GM19452 (cell line): ENCODE results near the gene NFKBIL1.
"Not testable (repeated sequence)": the region's sequence is repeated elsewhere in the genome, so short reads cannot be mapped to it uniquely, and the experiment has no call there.

Experiments
- ATAC-seq: cut with Tn5 transposase; IDR thresholded peaks from one replicate; pipeline ENCODE4 v1.9.1; 2021; ENCODE audit not compliant: unreplicated experiment

Gene NFKBIL1

DNA sequence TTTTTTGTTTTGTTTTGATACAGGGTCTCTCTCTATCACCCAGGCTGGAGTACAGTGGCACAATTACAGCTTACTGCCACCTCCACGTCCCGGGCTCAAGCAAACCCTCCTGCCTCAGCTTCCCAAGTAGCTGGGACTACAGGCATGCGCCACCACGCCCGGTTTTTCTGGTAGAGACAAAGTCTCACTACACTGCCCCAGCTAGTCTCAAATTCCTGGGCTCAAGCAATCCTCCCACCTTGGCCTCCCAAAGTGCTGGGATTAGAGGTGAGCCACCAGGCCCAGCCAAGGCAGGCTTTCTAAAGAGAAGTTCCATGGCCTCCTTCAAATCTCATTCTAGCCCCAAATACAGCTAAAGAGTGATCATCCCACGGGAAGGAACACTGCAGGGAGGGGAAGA lies 13.4 kb upstream of the NFKBIL1 start:
- ATAC-seq, result no peak

DNA sequence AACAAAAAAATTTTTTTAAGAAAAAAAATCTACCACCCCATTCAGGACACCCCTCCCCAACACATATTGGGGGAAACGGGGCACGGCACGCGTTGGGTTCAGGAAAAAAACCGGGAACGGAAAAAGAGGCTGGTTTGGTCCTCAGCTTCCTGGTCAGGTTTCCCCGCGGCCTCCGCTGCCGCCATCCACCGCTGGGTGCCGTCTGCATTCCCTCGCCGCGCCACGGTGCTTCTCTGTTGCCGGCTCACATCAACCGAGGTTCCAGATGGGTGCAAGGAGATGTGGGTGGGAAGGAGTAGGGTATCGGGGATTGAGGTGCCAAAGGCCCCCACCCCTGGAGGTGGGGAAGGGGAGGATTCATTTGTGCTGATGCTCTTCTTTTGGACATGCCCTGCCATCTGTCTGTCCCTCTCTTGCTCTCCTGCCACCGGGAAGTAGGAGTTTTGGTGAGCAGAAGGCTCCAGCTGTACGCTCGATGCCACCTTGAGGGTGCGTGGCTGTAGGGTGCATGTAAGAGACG lies 12.8 kb upstream of the NFKBIL1 start:
- ATAC-seq, result no peak

DNA sequence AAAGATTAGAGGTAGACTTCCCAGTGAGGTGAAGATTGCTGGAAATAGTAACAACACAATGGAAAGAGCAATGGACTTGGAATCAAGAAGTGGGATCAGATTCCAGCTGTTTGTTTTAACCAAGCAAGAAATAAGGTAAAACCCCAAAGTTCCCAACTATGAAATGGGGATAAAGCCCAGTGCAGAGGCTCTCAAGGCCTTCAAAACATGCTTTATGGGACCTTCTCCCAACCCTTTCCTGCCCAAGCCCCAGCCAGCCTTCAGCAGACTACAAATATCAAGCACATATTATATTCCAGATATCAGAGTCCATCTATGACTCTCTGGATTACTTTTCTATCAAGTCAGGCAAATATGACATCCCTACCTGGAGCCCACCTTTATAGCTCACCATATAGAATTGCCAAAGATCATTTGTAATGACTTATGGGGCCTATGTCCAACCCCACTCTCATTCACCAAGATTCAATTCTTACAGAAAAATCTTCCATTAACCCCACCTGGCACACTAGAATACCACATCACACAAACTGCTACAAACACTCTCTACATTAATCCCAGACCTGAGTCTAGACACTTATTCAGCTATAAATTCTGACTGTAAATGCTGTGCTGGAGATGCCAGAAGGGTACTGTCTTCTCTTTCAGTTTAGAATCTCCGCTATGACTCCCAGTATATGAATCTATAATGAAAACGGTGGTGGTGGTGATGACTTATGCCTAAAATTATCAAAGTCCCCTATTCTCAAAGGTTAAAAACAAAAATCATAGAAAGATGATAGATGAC lies 11.7 kb upstream of the NFKBIL1 start:
- no peak for ATAC-seq

DNA sequence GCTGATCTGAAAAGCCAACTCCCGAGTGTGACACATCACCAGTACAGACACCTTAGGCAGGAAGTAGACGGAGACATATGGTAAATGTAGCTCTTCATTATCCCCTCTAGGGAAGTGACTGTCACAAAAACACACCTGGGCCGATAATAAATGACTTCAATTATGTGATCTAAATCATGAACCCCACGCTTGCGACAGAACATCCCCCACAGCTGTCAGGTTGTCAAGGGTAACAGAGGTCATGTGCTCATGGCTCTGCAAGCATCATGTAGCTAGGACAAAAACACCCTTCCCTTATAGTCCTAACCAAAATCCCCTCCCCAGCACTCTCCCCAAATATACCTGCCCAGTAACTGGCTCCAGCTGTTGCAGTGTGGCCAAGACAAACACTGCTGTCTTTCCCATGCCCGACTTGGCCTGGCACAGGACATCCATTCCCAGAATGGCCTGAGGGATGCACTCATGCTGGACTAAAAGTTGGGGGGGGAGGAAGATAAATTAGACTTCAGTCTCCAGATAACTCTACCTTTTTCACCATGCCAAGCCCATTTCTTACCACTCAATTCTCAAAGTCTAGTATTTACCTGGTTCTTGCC lies 8.5 kb upstream of the NFKBIL1 start:
- ATAC-seq, result no peak

DNA sequence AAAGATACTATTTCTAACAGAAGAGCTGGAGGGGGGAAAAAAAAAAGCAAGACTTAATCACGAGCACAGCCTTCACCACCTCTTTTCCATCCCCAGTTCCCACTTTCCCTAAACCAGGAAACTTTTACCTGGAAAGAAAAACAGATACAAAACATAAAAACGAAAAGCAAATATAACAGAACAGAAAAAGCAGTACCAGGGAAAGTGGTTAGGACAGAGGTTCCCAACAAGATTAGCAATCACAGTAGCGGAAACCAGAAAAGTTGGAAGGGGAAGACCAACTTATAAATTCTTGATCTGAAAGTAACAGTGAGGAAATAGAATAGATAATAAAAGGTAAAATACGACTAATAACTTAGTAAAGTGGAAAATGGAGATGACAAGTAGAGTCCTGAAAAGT lies 6.8 kb upstream of the NFKBIL1 start:
- ATAC-seq, result no peak

DNA sequence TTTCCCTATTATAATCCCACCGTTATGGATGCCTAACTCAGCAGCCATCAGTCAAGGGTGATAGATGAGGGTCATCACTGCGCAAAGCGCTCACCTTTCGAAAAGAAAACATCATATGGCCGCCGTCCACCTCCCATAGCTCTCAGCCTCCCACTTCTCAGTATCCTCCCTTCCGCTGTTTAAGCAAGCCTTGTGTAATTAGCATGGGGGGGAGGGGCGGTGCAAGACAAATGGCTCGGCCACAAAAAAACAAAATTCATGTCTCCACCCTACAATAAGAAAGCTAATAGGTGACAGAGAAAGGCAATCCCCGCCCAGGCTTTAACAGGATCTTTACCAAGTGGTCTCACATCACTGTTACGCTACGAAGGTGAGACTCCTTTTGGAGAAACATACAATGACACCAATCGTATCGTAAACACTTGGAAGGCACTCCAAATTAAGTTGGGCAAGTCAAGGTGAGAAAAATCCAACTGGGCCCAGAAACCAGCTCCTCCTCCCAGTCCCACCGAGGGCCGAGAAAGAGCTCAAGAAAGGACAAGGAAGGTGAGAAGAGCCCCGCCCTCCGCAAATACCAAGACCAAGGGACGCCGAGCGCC lies 6.2 kb upstream of the NFKBIL1 start:
- ATAC-seq, result no peak

DNA sequence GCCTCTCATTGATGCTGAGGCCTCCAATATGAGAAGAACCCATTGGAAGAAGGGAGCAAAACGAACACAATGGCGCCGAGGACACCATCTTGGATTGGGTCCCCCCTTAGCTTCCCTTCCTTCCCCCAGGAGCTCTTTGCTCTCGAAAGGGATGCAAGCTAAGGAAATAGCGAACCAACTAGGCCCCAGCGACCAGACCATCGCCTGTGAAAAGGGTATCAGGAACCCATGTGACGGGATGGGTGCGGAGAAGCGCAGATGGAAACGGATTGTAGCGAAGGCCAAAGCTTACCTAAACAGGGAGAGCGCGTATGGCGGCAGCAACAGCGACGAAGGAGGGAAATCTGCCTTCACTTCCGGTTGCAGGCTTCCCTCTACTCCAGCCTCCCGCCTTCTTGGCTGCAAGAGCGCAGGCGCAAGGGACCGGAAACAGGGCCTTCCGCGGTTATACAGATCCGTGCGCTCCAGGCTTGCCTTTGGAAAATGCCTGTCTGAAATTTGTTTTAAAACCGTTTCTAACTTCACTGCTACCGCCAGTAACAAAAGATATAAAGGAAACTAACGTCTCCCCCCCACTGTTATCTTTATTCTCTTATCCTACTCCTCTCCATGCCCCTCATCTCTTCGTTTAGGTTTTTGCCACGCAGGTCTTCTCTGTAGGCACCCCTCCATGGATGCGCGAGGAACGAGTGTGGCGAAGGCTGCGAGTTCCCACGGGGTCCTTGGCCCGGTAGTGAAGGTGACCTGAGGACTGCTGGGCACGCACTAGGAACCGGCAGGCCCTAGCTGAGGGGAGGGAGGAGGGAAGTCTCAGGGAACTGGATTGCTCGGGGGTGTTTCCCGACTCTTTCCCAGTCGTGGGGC lies 5.5 kb upstream of the NFKBIL1 start, which contains the start of gene DDX39B:
Gene DDX39B (minus strand): TSS at position 346 of the 864 bp plus-strand sequence. CDS start 1,471 bp downstream, outside the sequence.
- peak; percentile 63 for ATAC-seq

DNA sequence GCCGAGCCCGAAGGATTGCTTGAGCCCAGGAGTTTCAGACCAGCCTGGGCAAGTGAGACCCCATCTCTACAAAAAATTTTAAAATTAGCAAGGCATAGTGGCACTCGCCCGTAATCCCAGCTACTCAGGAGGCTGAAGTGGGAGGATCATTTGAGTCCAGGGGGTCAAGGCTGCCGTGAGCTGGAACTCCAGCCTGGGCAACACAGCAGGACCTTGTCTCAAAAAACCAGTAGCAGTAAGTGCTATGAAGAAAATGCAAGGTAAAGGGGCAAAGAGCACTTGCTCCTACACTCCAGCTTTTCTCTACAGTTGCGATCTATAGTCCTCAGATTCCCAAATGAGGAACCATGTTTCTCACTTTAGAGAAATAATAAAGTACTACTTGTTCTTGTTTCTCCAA lies 3.8 kb upstream of the NFKBIL1 start:
- no peak for ATAC-seq

DNA sequence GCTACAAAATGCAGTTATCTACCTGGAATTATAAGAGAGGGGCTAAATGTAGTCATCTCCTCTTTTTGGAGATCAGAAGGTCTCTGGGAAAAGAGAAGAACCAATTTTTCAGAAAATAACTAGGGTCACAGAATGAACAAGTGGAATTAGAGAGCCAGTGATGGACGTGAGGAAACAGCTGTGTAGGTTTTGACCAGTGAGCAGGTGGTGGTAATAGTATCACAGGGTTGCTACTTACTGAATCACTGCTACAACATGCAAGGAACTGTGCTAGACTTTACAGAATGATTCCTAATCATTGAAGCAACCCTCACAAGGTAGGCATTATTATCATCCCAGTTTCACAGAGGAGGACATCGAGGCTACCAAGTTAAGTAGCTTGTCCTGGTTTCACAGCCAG lies 2.7 kb upstream of the NFKBIL1 start:
- ATAC-seq, result no peak

DNA sequence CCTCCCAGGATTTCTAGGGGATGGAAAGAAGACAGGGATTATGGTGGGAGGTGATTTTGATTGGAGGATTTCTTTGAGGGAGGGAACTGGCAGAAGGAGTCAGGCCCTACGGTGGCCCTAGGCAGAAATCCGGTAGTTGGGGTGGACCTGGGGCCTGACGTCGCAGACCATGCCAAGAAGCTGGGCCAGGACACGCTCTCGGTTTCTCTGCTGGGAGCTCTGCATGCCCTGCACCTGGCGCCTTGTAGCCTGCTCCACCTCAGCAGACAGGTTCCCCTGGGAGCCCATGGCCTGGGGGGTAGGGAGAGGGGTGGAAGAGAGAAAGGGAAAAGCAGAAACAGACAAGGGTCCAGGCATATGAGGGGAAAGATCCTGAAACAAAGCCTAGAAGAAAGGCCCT lies 2.1 kb upstream of the NFKBIL1 start:
- no peak for ATAC-seq

DNA sequence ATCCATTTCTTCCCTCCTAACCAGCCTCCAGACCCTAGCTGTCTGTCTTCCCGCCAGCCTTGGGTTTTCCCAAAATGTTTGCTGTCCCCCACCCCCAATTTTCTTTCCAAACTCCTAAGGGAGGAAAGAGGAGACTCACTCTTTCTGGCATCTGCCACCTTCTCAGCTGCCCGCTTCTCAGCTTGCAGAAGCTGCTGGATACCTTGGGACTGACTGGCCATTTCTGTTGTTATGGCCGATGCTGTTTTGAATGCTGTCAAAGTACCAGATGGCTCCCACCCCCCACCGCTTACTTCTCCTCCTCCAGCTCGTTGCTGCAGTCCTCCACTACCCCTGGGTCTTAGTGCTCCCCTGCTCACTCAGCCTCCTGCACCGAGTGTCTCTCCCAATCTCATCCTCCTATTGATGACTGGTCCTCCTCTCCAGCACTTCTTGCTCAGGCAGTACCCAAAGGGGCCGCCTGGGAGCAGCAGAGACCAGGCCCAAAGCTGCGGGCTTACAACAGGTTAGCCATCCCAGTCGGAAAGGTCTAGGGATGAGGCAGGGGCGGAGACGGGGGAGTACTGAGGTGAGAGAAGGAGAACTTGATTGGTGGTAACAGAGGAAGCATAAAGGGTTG lies 960 bp upstream of the NFKBIL1 start, which contains the start of gene ATP6V1G2:
Gene ATP6V1G2 (minus strand): TSS at position 270 of the 619 bp plus-strand sequence. CDS start 49 bp downstream, at position 221.
- peak; percentile 49 for ATAC-seq

DNA sequence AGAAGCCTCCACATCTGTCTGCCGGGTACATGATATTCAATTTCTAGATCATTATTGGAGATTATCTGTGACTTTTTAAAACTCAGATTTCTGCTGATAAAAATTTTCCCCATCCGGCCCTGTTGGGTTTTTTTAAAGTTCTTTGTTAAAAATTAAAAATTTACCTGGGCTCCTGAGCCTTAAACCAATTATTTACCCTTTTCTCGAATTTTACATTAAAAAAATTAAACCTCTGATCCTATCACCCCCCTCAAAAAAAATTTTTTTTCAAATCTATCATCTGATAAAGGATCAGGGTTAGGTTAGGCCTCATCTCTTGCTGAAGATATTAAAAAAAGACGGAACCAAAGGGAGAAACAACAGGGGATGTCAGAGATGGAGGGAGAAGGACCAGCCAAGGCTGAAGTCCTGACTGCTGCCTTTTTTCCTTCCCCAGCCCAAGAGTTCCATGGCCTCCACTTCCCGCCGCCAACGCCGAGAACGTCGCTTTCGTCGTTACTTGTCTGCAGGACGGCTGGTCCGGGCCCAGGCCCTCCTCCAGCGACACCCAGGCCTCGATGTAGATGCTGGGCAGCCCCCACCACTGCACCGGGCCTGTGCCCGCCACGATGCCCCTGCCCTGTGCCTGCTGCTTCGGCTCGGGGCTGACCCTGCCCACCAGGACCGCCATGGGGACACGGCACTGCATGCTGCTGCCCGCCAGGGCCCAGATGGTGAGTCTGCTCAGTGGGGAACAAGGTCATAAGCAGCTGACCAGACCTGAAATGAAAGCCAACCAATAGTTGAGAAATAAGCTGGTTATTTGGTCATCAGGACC lies 527 bp downstream of the NFKBIL1 start:
- ATAC-seq, result no peak

DNA sequence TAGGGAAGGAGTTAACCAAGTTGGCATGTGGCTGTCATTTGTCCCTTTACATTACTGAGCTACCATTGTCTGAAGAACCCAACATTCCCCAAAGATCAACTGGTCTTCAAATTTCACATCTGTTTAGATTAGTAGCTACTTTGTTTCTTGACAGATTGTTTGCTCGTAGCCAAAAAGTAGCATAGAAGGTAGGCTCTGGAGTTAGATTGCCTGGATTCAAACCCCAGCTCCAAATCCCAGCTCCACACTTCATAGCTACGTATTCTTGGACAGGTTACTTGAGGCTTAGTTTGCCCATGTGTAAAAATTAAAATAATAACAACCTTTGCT lies 1.1 kb downstream of the NFKBIL1 start:
- no peak for ATAC-seq

DNA sequence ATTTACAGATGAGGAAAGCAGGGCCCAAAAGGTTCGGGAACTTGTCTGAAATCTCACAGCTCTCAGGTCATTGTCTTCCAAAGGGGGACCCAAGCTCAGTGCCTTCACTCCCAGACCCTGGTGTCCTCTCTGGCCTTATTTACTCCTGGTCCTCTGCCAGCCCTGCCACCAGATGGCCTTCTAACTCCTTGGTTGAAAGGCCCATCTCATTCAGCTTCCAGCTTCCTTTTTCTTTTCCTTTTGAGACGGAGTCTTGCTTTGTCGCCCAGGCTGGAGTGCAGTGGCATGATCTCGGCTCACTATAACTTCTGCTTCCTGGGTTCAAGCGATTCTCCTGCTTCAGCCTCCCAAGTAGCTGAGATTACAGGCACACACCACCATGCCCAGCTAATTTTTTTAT lies 4.0 kb downstream of the NFKBIL1 start:
- ATAC-seq, result not testable (repeated sequence)

DNA sequence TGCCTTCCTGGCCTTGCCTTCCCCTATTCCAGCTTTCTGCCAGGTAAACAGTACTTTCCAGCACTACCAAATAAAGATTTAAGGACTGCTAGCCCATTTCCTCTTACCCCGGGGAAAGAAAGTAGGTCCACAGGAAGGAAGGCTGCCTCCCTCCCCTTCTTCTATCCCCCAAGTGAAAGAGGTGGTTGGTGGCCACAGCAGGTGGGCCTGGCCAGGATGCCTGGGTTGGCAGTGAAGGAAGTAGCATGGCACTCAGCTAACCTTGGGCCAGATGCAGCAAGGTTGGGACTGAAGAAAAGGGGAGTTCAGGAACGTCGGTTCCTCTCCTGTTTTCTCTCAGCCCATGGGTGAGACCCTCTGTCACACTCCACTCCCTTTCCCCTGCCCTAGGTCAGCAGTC lies 8.9 kb downstream of the NFKBIL1 start:
- no peak for ATAC-seq

DNA sequence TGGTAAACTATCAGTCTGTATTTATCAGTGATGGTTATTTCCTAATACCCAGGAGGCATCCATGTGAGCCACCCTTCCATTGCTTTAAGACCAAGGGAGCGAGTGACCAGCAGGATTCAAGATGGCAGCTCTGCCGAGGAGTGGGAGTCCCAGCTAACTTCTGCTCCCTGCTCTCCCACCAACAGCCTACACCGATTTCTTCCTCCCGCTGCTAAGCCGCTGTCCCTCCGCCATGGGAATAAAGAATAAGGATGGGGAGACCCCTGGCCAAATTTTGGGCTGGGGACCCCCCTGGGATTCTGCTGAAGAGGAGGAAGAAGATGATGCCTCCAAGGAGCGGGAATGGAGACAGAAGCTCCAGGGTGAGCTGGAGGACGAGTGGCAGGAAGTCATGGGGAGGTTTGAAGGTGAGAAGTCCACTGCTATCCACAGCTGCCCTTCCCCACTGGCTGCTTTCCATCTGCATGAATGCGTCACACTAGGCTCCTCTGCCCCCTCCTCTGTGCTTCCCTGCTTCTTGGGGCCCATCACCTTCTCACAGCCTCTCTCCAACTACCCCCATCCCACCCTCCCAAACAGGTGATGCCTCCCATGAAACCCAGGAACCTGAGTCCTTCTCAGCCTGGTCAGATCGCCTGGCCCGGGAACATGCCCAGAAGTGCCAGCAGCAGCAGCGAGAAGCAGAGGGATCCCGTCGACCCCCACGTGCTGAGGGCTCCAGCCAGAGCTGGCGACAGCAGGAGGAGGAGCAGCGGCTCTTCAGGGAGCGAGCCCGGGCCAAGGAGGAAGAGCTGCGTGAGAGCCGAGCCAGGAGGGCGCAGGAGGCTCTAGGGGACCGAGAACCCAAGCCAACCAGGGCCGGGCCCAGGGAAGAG lies 10.3 kb downstream of the NFKBIL1 start:
- no peak for ATAC-seq

DNA sequence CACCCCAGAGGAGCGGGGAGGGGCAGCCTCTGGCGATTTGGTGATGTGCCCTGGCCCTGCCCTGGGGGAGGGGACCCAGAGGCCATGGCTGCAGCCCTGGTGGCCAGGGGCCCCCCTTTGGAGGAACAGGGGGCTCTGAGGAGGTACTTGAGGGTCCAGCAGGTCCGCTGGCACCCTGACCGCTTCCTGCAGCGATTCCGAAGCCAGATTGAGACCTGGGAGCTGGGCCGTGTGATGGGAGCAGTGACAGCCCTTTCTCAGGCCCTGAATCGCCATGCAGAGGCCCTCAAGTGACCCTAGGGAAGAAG lies 10.9 kb downstream of the NFKBIL1 start:
- ATAC-seq, result no peak

DNA sequence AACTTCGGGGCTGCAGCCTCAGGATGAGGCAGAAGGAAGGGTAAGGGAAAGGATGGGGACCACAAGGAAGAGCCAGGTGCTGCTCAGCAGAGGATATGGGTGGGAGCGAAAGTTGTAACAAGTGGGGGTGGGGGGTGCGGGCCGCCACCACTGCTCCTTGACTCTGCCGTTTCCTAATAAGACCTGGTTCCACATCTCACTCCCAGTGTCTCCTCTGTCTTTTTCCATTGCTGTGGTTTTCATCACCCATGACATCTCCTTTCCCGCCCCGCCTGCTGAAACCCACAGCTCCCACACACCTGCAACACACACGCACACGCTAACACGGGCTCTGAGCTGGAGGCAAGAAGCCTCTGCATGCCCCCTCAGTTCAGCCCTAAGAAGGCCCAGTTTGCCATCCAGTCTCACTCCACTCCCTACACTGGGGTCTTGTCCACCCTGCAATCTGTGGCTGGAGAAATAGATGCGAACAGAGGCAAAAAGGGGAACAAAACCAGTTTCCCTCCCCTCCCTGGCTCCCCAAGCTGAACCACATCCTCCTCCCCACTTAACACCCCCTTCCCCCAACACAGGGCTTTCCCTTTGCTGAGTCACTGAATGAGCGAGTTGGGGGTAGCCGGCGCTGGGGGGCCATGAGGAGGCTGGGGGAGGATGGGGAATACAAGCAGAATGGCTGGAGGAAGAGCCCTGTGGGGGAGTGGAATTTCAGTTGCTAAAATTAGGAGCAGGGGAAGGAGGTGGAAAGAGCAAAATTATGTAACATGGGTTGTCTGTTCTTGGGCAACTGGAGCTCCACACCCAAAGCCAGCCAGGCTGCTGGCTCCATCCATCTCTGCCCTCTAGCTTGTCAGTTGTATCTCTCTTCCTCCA lies 11.5 kb downstream of the NFKBIL1 start:
- no peak for ATAC-seq
